ENCODE measurements around the gene MYLIP. TPM values are rescaled to one million over a fixed set of nuclear protein-coding genes. Genes with fewer than 3 reads are reported as not detected.

Gene MYLIP
- total and polyA plus RNA-seq, 2 experiments from 2014 or later, result 26.7 to 33.8 TPM

DNA sequence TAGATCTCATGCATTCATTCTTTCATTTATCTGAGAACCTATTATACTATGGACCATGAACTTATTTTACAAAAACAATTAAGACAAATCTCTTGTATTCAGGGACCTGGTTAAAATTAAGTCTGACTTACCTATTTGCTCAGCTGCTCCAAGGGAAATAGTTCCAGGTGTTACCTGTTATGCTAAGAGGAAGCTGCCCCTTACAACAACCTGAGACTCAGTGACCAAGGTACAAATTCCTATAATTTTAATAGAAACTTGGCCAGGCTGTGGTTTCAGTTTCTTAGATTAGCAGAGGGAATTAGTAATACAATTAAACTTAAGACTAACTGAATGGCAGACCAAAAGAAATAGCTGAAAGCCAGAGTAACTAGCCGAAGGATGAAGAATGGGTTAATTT, 61.3 kb downstream of the MYLIP start:
- no peak overlapping the region for H3K27ac Mint-ChIP-seq
- no peaks in the 10 kb centered on the region for H3K9me2 ChIP-seq (ENCODE audit: insufficient read depth)

GRCh38 chr6:16196260-16196983, 67.5 kb downstream of the MYLIP start:
- no peak overlapping the region for H3K4me3 Mint-ChIP-seq
- H3K4me3 ChIP-seq, result no peak overlapping the region
- no peaks in the 10 kb centered on the region for H3K27me3 Mint-ChIP-seq (ENCODE audit: insufficient read depth, low read depth, poor library complexity)
- H3K9me3 Mint-ChIP-seq, result no peaks in the 10 kb centered on the region; the same call in 2 of the 3 replicates
- peaks cover 7% of the 10 kb centered on the region; the same call in 2 of the 3 replicates for H3K4me1 Mint-ChIP-seq
- peak overlapping the region; percentile 72; the same call in 1 of the 2 replicates for H2AFZ ChIP-seq
- H3K4me2 ChIP-seq, result no peak overlapping the region
- no peaks in the 10 kb centered on the region for H3K36me3 ChIP-seq (ENCODE audit: insufficient read depth)
- DNase-seq (ENCODE audit: low spot score) (no peak), ATAC-seq (no peak)
- H3K79me2 ChIP-seq (replicated peaks; ENCODE audit: insufficient read depth), result no peaks in the 10 kb centered on the region
- no peaks in the 10 kb centered on the region for H4K20me1 ChIP-seq (replicated peaks; ENCODE audit: insufficient read depth)
- no peaks in the 10 kb centered on the region for H3K9me2 ChIP-seq (ENCODE audit: insufficient read depth)
- H3K27ac Mint-ChIP-seq, result no peak overlapping the region
- H3K27ac ChIP-seq (ENCODE audit: low read depth), result no peak overlapping the region
- H3K4me1 ChIP-seq (ENCODE audit: insufficient read depth), result no peaks in the 10 kb centered on the region
- no peaks in the 10 kb centered on the region for H3K36me3 Mint-ChIP-seq (ENCODE audit: low read depth)
- no peaks in the 10 kb centered on the region for H3K27me3 ChIP-seq (ENCODE audit: insufficient read depth)
- H3F3A ChIP-seq (replicated peaks; ENCODE audit: low read depth), result no peaks in the 10 kb centered on the region
- TF ChIP-seq STAT1 (IDR thresholded peaks at IDR 0.05; ENCODE audit: unreplicated experiment) (no peak), JUNB (IDR thresholded peaks at IDR 0.05; ENCODE audit: unreplicated experiment) (no peak), ZNF331 (CRISPR knock-in tag; IDR thresholded peaks at IDR 0.05; ENCODE audit: low read depth) (no peak), CTCF (conservative IDR thresholded peaks at IDR 0.05; ENCODE audit: low read depth in 2 of 2) (no peak), EZH2 (IDR thresholded peaks at IDR 0.05; ENCODE audit: low read depth, unreplicated experiment) (no peak), ZNF114 (CRISPR knock-in tag; IDR thresholded peaks at IDR 0.05) (no peak), CREB1 (CRISPR knock-in tag; IDR thresholded peaks at IDR 0.05; ENCODE audit: low read depth) (no peak), EZH2phosphoT487 (IDR thresholded peaks at IDR 0.05; ENCODE audit: unreplicated experiment) (no peak)
- TF ChIP-seq, protein P1, sequence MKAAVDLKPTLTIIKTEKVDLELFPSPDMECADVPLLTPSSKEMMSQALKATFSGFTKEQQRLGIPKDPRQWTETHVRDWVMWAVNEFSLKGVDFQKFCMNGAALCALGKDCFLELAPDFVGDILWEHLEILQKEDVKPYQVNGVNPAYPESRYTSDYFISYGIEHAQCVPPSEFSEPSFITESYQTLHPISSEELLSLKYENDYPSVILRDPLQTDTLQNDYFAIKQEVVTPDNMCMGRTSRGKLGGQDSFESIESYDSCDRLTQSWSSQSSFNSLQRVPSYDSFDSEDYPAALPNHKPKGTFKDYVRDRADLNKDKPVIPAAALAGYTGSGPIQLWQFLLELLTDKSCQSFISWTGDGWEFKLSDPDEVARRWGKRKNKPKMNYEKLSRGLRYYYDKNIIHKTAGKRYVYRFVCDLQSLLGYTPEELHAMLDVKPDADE (IDR thresholded peaks at IDR 0.05), result no peak

More for the DNA sequence above, 61.3 kb downstream of the MYLIP start:
- H3K36me3 ChIP-seq (ENCODE audit: insufficient read depth), result no peaks in the 10 kb centered on the region
- H2AFZ ChIP-seq, result no peak overlapping the region
- H3K4me2 ChIP-seq, result no peak overlapping the region
- no peak overlapping the region for H3K4me3 ChIP-seq
- H3K79me2 ChIP-seq (replicated peaks; ENCODE audit: insufficient read depth), result no peaks in the 10 kb centered on the region
- TF ChIP-seq, protein P1 (IDR thresholded peaks at IDR 0.05), result no peak
- TF ChIP-seq CREB1 (CRISPR knock-in tag; IDR thresholded peaks at IDR 0.05; ENCODE audit: low read depth) (no peak), REST (IDR thresholded peaks at IDR 0.05; ENCODE audit: unreplicated experiment) (no peak), NANOG (IDR thresholded peaks at IDR 0.05; ENCODE audit: borderline replicate concordance) (no peak)
- DNase-seq (ENCODE audit: low spot score) (no peak), ATAC-seq (no peak)
- H4K20me1 ChIP-seq (replicated peaks; ENCODE audit: insufficient read depth), result no peaks in the 10 kb centered on the region
- Mint-ChIP-seq H3K4me3 (no peak overlapping the region), H3K27me3 (ENCODE audit: insufficient read depth, low read depth, poor library complexity) (no peaks in the 10 kb centered on the region), H3K4me1 (no peaks in the 10 kb centered on the region), H3K36me3 (ENCODE audit: low read depth) (no peaks in the 10 kb centered on the region), H3K9me3 (no peaks in the 10 kb centered on the region)
- H3K27me3 ChIP-seq (ENCODE audit: insufficient read depth), result no peaks in the 10 kb centered on the region
- H3K27ac ChIP-seq (ENCODE audit: low read depth), result no peak overlapping the region
- H3F3A ChIP-seq (replicated peaks; ENCODE audit: low read depth), result no peaks in the 10 kb centered on the region
- no peaks in the 10 kb centered on the region for H3K4me1 ChIP-seq (ENCODE audit: insufficient read depth)
